ENCODE results near the gene TBX19.
"Not testable (repeated sequence)": the region's sequence is repeated elsewhere in the genome, so short reads cannot be mapped to it uniquely, and the experiment has no call there.

TBX19 gene

DNA sequence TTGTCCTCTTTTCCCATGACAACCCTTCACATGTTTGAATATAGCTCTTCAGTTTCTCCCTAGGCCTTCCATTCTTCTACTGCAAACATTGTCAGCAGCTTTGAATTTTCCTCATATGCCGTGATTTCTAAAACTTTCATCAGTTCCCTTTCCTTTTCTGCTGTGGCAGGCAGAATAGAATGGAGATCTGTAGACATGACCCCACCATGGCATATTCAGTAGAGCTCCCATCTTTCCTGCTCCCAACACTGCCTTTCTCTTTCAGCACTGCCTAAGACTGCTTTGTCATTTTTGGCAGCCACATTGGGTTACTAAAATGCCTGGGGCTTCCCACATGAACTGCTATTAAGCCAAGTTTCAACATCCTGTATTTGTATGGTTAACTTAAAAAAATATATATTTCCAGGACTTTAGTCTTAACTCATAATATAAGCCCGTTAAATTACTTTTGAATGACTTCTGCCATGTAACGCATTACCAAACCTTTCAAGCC lies 60.9 kb downstream of the TBX19 start:
- no peaks in the 10 kb centered on the region for H3K27me3 ChIP-seq (ENCODE audit: control insufficient read depth, insufficient read depth, low read length)
- H3K27ac ChIP-seq (ENCODE audit: low read depth, low read length) = no peak overlapping the region
- H3K9ac ChIP-seq (ENCODE audit: low read depth, low read length) = no peak overlapping the region
- no peaks in the 10 kb centered on the region for H3K9me3 ChIP-seq (ENCODE audit: control insufficient read depth, insufficient read depth, low read length)
- no peak overlapping the region for H3K4me3 ChIP-seq (ENCODE audit: low read depth, low read length)
- H3K36me3 ChIP-seq (ENCODE audit: control insufficient read depth, insufficient read depth, low read length) = no peaks in the 10 kb centered on the region
- H3K4me1 ChIP-seq (ENCODE audit: control insufficient read depth, insufficient read depth, low read length) = no peaks in the 10 kb centered on the region

DNA sequence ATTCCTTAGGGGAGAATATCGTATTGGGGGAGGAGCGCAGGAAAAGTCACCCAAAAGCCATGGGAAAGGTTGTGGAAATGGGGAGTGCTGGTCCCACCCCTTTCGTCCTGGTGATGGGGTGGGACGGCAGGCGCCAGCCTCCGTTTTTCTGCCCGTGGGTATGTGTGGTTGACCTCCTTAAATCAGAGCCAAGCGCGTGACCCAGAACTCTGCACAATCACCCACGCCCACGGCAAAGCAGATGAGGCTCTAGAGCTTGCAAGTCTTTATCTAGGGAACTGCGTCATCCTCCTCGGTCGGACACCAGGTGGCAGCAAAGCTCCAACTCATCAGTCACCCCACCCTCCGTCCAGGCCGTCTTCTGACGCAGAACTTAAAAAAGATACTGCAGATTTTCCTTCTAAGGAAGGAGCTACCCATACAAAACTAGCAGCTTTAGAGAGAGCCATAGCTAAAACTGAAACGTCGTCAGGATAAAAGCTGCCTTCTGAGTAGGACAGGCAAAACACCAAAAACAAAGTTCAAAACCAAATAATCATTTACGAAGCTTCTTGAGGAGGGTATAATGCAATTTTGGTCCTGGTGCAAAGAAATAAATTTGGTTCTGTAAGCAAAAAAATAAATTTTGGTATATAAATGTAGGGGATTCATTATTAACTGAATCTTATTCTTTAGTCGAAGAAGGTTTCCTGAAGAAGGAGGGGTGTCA lies 62.0 kb downstream of the TBX19 start:
- Histone ChIP-seq H3K4me1 (ENCODE audit: control insufficient read depth, insufficient read depth, low read length) (no peaks in the 10 kb centered on the region), H3K27ac (ENCODE audit: low read depth, low read length) (no peak overlapping the region), H3K9ac (ENCODE audit: low read depth, low read length) (peak overlapping the region; percentile 27; the same call in 1 of the 2 replicates), H3K4me3 (ENCODE audit: low read depth, low read length) (peak overlapping the region; percentile 54), H3K36me3 (ENCODE audit: control insufficient read depth, insufficient read depth, low read length) (no peaks in the 10 kb centered on the region), H3K27me3 (ENCODE audit: control insufficient read depth, insufficient read depth, low read length) (no peaks in the 10 kb centered on the region), H3K9me3 (ENCODE audit: control insufficient read depth, insufficient read depth, low read length) (no peaks in the 10 kb centered on the region)

DNA sequence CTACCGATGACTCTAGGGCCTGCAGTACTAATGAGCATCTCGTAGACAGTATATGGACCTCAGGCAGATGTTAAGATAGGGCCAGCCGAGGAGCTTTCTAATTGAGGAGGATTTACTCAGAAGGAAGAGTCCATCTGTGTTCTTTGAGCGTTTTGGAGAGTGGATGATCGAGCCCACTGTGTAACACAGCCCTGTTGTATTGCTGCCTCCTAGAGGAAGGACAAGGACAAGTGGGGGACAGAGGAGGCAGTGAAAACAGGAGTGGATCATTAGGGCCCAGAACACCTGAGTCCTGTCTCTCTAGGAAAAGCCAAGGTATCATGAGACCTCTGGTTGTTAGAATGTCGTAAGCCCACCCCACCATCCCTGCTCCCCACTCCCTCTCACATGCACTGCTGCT lies 62.9 kb downstream of the TBX19 start:
- H3K27me3 ChIP-seq (ENCODE audit: control insufficient read depth, insufficient read depth, low read length) = no peaks in the 10 kb centered on the region
- H3K4me1 ChIP-seq (ENCODE audit: control insufficient read depth, insufficient read depth, low read length) = no peaks in the 10 kb centered on the region
- no peak overlapping the region for H3K9ac ChIP-seq (ENCODE audit: low read depth, low read length)
- no peaks in the 10 kb centered on the region for H3K36me3 ChIP-seq (ENCODE audit: control insufficient read depth, insufficient read depth, low read length)
- H3K4me3 ChIP-seq (ENCODE audit: low read depth, low read length) = no peak overlapping the region
- no peaks in the 10 kb centered on the region for H3K9me3 ChIP-seq (ENCODE audit: control insufficient read depth, insufficient read depth, low read length)
- H3K27ac ChIP-seq (ENCODE audit: low read depth, low read length) = no peak overlapping the region

DNA sequence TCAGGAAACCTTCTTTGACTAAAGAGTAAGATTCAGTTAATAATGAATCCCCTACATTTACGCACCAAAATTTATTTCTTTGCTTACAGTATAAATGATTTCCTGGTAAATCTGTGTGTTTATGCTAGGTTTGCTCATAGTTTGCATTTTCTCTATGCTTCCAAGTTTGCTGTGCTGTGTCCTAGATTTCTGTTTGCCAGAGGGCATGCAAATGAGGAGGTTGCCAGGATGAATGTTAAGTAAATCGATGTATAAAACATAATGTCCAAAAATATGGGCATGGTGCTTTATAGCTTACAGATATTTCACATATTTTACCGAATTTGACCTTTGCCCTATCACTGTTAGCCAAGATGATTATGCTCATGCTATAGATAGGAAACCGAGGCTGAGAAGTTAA lies 63.8 kb downstream of the TBX19 start:
- Histone ChIP-seq H3K9me3 (ENCODE audit: control insufficient read depth, insufficient read depth, low read length) (no peaks in the 10 kb centered on the region), H3K4me3 (ENCODE audit: low read depth, low read length) (no peak overlapping the region), H3K27ac (ENCODE audit: low read depth, low read length) (no peak overlapping the region), H3K36me3 (ENCODE audit: control insufficient read depth, insufficient read depth, low read length) (no peaks in the 10 kb centered on the region), H3K9ac (ENCODE audit: low read depth, low read length) (no peak overlapping the region), H3K4me1 (ENCODE audit: control insufficient read depth, insufficient read depth, low read length) (no peaks in the 10 kb centered on the region), H3K27me3 (ENCODE audit: control insufficient read depth, insufficient read depth, low read length) (no peaks in the 10 kb centered on the region)

DNA sequence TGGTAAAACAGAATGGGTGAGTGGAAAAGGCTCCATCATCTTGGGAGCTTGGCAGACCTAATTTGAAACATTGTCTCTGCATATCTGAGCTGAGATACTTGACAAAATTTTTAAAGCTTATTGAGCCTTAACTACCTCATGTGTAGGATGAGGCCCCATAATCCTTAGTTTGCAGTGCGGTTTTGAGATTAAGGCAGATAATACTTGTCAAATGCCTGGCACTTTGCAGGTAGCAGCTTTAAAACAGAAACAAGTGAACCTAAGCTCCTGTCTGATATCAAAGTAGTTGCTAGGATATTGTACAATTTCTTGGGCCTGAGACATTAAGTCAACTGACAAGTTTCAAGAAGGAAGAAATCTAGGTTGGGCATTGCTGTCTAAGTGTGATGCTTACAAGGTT lies 65.3 kb downstream of the TBX19 start:
- no peaks in the 10 kb centered on the region for H3K4me1 ChIP-seq (ENCODE audit: control insufficient read depth, insufficient read depth, low read length)
- no peak overlapping the region for H3K4me3 ChIP-seq (ENCODE audit: low read depth, low read length)
- H3K9ac ChIP-seq (ENCODE audit: low read depth, low read length) = no peak overlapping the region
- H3K27ac ChIP-seq (ENCODE audit: low read depth, low read length) = no peak overlapping the region
- no peaks in the 10 kb centered on the region for H3K36me3 ChIP-seq (ENCODE audit: control insufficient read depth, insufficient read depth, low read length)
- H3K9me3 ChIP-seq (ENCODE audit: control insufficient read depth, insufficient read depth, low read length) = no peaks in the 10 kb centered on the region
- H3K27me3 ChIP-seq (ENCODE audit: control insufficient read depth, insufficient read depth, low read length) = no peaks in the 10 kb centered on the region

DNA sequence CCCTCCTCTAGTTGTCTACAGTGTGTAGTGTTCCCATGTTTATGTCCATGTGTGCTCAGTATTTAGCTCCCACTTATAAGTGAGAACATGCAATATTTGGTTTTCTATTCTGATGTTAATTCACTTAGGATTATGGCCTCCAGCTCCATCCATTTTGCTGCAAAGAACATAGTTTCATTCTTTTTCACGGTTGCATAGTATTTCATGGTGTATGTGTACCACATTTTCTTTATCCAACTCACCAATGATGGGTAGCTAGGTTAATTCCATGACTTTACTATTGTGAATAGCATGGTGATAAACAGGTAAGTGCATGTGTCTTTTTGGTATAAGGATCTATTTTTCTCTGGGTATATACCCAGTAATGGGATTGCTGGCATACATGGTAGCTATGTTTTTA lies 67.0 kb downstream of the TBX19 start:
- no peaks in the 10 kb centered on the region for H3K27me3 ChIP-seq (ENCODE audit: control insufficient read depth, insufficient read depth, low read length)
- no peak overlapping the region for H3K27ac ChIP-seq (ENCODE audit: low read depth, low read length)
- no peaks in the 10 kb centered on the region for H3K9me3 ChIP-seq (ENCODE audit: control insufficient read depth, insufficient read depth, low read length)
- no peaks in the 10 kb centered on the region for H3K36me3 ChIP-seq (ENCODE audit: control insufficient read depth, insufficient read depth, low read length)
- no peak overlapping the region for H3K9ac ChIP-seq (ENCODE audit: low read depth, low read length)
- no peaks in the 10 kb centered on the region for H3K4me1 ChIP-seq (ENCODE audit: control insufficient read depth, insufficient read depth, low read length)
- H3K4me3 ChIP-seq (ENCODE audit: low read depth, low read length) = no peak overlapping the region

DNA sequence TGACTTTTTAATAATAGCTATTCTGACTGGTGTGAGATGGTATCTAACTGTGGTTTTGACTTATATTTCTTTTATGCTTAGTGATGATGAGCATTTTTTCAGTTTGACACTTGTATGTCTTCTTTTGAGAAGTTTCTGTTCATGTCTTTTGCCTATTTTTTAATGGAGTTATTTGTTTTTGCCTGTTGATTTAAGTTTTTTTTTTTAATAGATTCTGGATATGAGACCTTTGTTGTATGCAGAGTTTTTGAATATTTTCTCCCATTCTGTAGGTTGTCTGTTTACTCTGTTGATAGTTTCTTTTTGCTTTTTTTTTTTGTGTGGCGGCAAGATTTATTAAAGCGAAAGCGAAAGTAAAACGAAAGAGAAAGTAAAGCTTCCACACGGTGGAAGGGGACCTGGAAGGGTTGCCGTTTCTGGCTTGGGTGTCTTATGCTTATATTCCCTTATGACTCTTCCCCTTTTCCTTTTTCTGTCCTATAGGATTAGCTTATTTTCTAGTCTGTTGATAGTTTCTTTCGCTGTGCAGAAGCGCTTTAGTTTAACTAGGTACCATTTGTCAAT lies 67.6 kb downstream of the TBX19 start:
- H3K4me1 ChIP-seq (ENCODE audit: control insufficient read depth, insufficient read depth, low read length) = no peaks in the 10 kb centered on the region
- no peaks in the 10 kb centered on the region for H3K27me3 ChIP-seq (ENCODE audit: control insufficient read depth, insufficient read depth, low read length)
- no peak overlapping the region for H3K4me3 ChIP-seq (ENCODE audit: low read depth, low read length)
- no peaks in the 10 kb centered on the region for H3K36me3 ChIP-seq (ENCODE audit: control insufficient read depth, insufficient read depth, low read length)
- no peak overlapping the region for H3K27ac ChIP-seq (ENCODE audit: low read depth, low read length)
- H3K9ac ChIP-seq (ENCODE audit: low read depth, low read length) = no peak overlapping the region
- no peaks in the 10 kb centered on the region for H3K9me3 ChIP-seq (ENCODE audit: control insufficient read depth, insufficient read depth, low read length)

DNA sequence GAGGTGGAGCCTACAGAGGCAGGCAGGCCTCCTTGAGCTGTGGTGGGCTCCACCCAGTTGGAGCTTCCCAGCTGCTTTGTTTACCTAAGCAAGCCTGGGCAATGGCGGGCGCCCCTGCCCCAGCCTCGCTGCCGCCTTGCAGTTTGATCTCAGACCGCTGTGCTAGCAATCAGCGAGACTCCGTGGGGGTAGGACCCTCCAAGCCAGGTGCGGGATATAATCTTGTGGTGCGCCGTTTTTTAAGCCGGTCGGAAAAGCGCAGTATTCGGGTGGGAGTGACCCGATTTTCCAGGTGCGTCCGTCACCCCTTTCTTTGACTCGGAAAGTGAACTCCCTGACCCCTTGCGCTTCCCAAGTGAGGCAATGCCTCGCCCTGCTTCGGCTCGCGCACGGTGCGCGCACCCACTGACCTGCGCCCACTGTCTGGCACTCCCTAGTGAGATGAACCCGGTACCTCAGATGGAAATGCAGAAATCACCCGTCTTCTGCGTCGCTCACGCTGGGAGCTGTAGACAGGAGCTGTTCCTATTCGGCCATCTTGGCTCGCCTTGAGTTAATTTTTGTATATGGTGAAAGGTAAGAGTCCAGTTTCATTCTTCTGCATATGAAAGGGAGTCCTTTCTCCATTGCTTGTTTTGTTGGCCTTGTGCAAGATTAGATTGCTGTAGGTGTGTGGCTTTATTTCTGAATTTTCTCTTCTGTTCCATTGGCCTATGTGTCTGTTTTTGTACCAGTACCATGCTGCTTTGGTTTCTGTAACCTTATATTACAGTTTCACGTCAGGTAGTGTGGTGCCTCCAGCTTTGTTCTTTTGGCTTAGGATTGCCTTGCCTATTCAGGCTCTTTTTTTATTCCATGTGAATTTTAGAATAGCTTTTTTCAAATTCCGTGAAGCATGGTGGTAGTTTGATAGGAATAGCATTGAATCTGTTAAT lies 73.9 kb downstream of the TBX19 start:
- H3K9me3 ChIP-seq (ENCODE audit: control insufficient read depth, insufficient read depth, low read length); H3K4me1 ChIP-seq (ENCODE audit: control insufficient read depth, insufficient read depth, low read length); H3K9ac ChIP-seq (ENCODE audit: low read depth, low read length); H3K36me3 ChIP-seq (ENCODE audit: control insufficient read depth, insufficient read depth, low read length); H3K27me3 ChIP-seq (ENCODE audit: control insufficient read depth, insufficient read depth, low read length); H3K27ac ChIP-seq (ENCODE audit: low read depth, low read length): not testable (repeated sequence)
- H3K4me3 ChIP-seq (ENCODE audit: low read depth, low read length) = peak overlapping the region; percentile 37; the same call in 1 of the 2 replicates

DNA sequence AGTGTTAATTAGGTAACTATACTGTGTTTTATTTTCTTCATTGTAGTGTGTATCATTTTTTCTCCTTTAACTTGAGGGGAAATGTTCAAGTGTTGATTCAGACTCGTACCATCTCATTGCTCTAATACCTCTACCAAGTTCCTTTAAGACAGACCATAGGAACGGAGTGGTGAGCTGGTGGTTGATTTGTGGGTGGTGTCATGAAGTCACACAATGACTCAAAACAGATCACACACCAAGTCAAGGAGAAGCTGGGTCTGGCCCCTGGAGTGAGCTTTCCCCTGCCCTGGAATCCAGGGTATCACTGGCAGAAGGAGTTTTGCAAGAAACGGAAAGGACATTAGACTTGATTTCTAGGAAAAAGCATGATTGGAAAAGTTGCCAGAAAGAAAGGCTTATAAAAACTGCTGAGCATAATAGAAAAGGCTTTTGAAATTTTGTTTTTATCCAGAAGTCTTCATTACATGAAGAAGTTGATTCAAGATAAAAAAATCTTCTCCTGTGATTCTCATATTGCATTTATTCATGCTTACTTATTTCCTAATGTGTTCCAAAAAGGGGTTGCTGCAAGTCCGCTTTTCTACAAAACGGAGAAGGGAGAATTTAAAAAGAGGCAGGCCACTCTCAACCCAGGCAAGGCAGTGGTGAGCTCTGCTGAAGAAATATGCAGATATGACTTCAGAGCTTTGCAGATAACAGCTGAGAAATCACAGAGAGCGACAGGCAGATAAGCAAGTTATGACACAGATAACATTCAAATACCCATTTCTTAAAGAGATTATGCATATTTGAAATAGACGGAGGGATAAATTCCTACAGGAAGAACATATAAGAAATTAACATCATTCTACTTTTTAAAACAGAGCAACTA lies 79.7 kb downstream of the TBX19 start:
- no peak overlapping the region for H3K9ac ChIP-seq (ENCODE audit: low read depth, low read length)
- H3K27ac ChIP-seq (ENCODE audit: low read depth, low read length) = no peak overlapping the region
- H3K4me3 ChIP-seq (ENCODE audit: low read depth, low read length) = no peak overlapping the region
- no peaks in the 10 kb centered on the region for H3K4me1 ChIP-seq (ENCODE audit: control insufficient read depth, insufficient read depth, low read length)
- H3K9me3 ChIP-seq (ENCODE audit: control insufficient read depth, insufficient read depth, low read length) = no peaks in the 10 kb centered on the region
- H3K27me3 ChIP-seq (ENCODE audit: control insufficient read depth, insufficient read depth, low read length) = no peaks in the 10 kb centered on the region
- no peaks in the 10 kb centered on the region for H3K36me3 ChIP-seq (ENCODE audit: control insufficient read depth, insufficient read depth, low read length)

DNA sequence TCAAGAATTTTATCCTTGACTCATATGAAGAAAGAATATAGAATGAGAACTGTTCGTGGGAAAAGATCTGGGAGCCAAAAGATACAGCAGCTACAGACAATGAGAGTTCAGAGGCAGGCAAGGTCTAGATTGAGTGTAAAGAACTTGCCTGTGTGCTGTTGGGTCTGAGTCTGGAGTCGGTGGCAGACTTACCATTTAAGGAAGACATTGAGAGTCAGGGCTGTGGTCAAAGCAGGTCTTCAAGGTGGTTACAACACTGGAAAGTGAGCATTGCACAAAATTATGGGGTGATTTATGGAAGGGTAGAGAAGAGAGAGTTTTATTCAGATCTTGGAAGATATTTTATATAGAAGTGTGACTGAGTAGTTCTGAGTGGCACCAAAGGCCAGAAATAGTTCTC lies 80.6 kb downstream of the TBX19 start:
- Histone ChIP-seq H3K9ac (ENCODE audit: low read depth, low read length) (no peak overlapping the region), H3K9me3 (ENCODE audit: control insufficient read depth, insufficient read depth, low read length) (no peaks in the 10 kb centered on the region), H3K27me3 (ENCODE audit: control insufficient read depth, insufficient read depth, low read length) (no peaks in the 10 kb centered on the region), H3K36me3 (ENCODE audit: control insufficient read depth, insufficient read depth, low read length) (no peaks in the 10 kb centered on the region), H3K4me1 (ENCODE audit: control insufficient read depth, insufficient read depth, low read length) (no peaks in the 10 kb centered on the region), H3K27ac (ENCODE audit: low read depth, low read length) (no peak overlapping the region), H3K4me3 (ENCODE audit: low read depth, low read length) (no peak overlapping the region)
